Gastrocnemius medialis (tissue), 4 donors: Measurements from ENCODE around the gene DENND1A. TPM values are rescaled to one million over a fixed set of nuclear protein-coding genes. Genes with fewer than 3 reads are reported as not detected.

ENCODE experiments used
- ATAC-seq, 2 donors: fragments of 150-250 bp; one replicate each; pipeline ENCODE4 v1.9.1; 2016
- DNase-seq, 2 donors: peaks; one replicate each; pipeline ENCODE4 v3.0.0-alpha.2; 2019
- H3K27ac ChIP-seq, 4 donors: fragments of 200-600 bp; sonication (generic); 1 replicate in 1 of 4; 2 replicates in 3 of 4; pipeline ENCODE4 v1.5.1; 2016 to 2018; ENCODE audit warnings: mild to moderate bottlenecking in 2 of 4, moderate library complexity in 1 of 4
- H3K27me3 ChIP-seq, 3 donors: fragments of 200-600 bp; sonication (generic) in 2 of 3; 1 replicate in 1 of 3; 2 replicates in 2 of 3; pipeline versions ENCODE4 v1.5.1 to v1.6.0; 2016 to 2019; ENCODE audit warnings: mild to moderate bottlenecking in 1 of 3, moderate library complexity in 1 of 3
- H3K36me3 ChIP-seq, 2 donors: fragments of 200-600 bp; sonication (generic) in 1 of 2; one replicate each; pipeline ENCODE4 v1.5.1; 2017 to 2018
- H3K4me1 ChIP-seq, 2 donors: fragments of 200-600 bp; sonication (generic) in 1 of 2; one replicate each; pipeline ENCODE4 v1.5.1; 2016 to 2017; ENCODE audit warnings: mild to moderate bottlenecking in 2 of 2
- H3K4me3 ChIP-seq, 4 donors: fragments of 200-600 bp; sonication (generic) in 3 of 4; 1 replicate in 1 of 4; 2 replicates in 3 of 4; pipeline ENCODE4 v1.5.1; 2016 to 2019; ENCODE audit warnings: mild to moderate bottlenecking in 2 of 4
- H3K9me3 ChIP-seq, 3 donors: fragments of 200-600 bp; sonication (generic) in 2 of 3; 1 replicate in 1 of 3; 2 replicates in 2 of 3; pipeline ENCODE4 v1.5.1; 2016 to 2019
- CTCF ChIP-seq, 5 experiments: fragments of 450-650 bp in 3 of 5; fragments of 200-600 bp in 2 of 5; sonication (generic) in 2 of 5; IDR thresholded peaks in 4 of 5; conservative IDR thresholded peaks in 1 of 5; 1 replicate in 4 of 5; 2 replicates in 1 of 5; pipeline ENCODE4 v1.5.1; 2016 to 2019; ENCODE audit warnings: antibody characterized with exemption in 5 of 5, mild to moderate bottlenecking in 3 of 5, moderate library complexity in 3 of 5
- POLR2A ChIP-seq, 2 donors: fragments of 450-650 bp; IDR thresholded peaks; one replicate each; pipeline ENCODE4 v1.6.1; 2017; ENCODE audit warnings: antibody characterized with exemption in 2 of 2, mild to moderate bottlenecking in 2 of 2, moderate library complexity in 2 of 2
- in situ Hi-C, 4 donors: fragments of 200-750 bp; cut with MboI; loops; one replicate each; pipeline versions ENCODE4 v1.15.0 to v1.8.0; 2017; ENCODE audit warnings: low sequenced_read_pairs in 4 of 4
- intact Hi-C: fragments of 100-400 bp; cut with DNase I; formaldehyde crosslinking; loops from one replicate; pipeline ENCODE4 v1.15.1; 2023; ENCODE audit warnings: low total_unique reads
- total RNA-seq, 4 donors: library from RNA; depleted of rRNA; stranded (reverse); fragments of >200 nt; gene quantifications; one replicate each; pipeline versions ENCODE4 v1.1.0 to v1.2.3, GENCODE V29; 2016

Gene DENND1A
- total RNA-seq, 4 donors from 2014 or later: 14.1 to 24.6 (median 16.4) TPM

GRCh38 chr9:123876750-123877149 lies 53.2 kb downstream of the DENND1A start:
- ATAC-seq: no peak
- no peak for TF ChIP-seq POLR2A (IDR thresholded peaks at IDR 0.05)
- no peak for TF ChIP-seq CTCF (IDR thresholded peaks at IDR 0.05 in 4 of 5, conservative IDR thresholded peaks at IDR 0.05 in 1 of 5)
- Histone ChIP-seq H3K4me3 (no peak overlapping the region), H3K4me1 (peaks cover 6 to 8% of the 10 kb centered on the region in 2 donors), H3K36me3 (peaks cover 0 to 15% of the 10 kb centered on the region in 2 donors), H3K27me3 (no peaks in the 10 kb centered on the region), H3K27ac (no peak overlapping the region), H3K9me3 (no peaks in the 10 kb centered on the region)
- in situ Hi-C loops (no loop called here), intact Hi-C loops (loop anchor here (10.0 kb wide), 1 partner anchor 322 kb away; no protein-coding TSS in a partner anchor)
- DNase-seq: no peak

- Histone ChIP-seq H3K27ac (no peak overlapping the region), H3K4me1 (peaks cover 7 to 8% of the 10 kb centered on the region in 2 donors), H3K27me3 (no peaks in the 10 kb centered on the region), H3K9me3 (no peaks in the 10 kb centered on the region), H3K36me3 (peaks cover 0 to 13% of the 10 kb centered on the region in 2 donors), H3K4me3 (no peak overlapping the region)
- no peak for ATAC-seq
- in situ Hi-C loops: no loop called here
- intact Hi-C loops: loop anchor here (10.0 kb wide), 1 partner anchor 318 kb away; no protein-coding TSS in a partner anchor
- no peak for TF ChIP-seq CTCF (IDR thresholded peaks at IDR 0.05 in 4 of 5, conservative IDR thresholded peaks at IDR 0.05 in 1 of 5)
- TF ChIP-seq POLR2A (IDR thresholded peaks at IDR 0.05): no peak
- DNase-seq: no peak
These were observed 57.2 kb downstream of the DENND1A start for GRCh38 chr9:123872710-123873109.

- peak; percentile 93 for ATAC-seq
- intact Hi-C loops (loop anchor here (10.0 kb wide), 1 partner anchor 317 kb away; no protein-coding TSS in a partner anchor), in situ Hi-C loops (no loop called here)
- Histone ChIP-seq H3K9me3 (no peaks in the 10 kb centered on the region), H3K36me3 (peaks cover 0 to 6% of the 10 kb centered on the region in 2 donors), H3K4me1 (peaks cover 7 to 10% of the 10 kb centered on the region in 2 donors), H3K27me3 (no peaks in the 10 kb centered on the region), H3K27ac (no peak overlapping the region), H3K4me3 (no peak overlapping the region)
- TF ChIP-seq POLR2A (IDR thresholded peaks at IDR 0.05): no peak
- TF ChIP-seq CTCF (IDR thresholded peaks at IDR 0.05 in 4 of 5, conservative IDR thresholded peaks at IDR 0.05 in 1 of 5): peak in 1 of 5 experiments; percentile 25
- DNase-seq: peak; percentile 18 to 33
These were observed 58.1 kb downstream of the DENND1A start for GRCh38 chr9:123871781-123872180.

GRCh38 chr9:123868002-123868401 lies 61.9 kb downstream of the DENND1A start:
- DNase-seq (no peak), ATAC-seq (no peak)
- H3K36me3 ChIP-seq: no peaks in the 10 kb centered on the region
- in situ Hi-C loops: no loop called here
- TF ChIP-seq CTCF (IDR thresholded peaks at IDR 0.05 in 4 of 5, conservative IDR thresholded peaks at IDR 0.05 in 1 of 5) (no peak), POLR2A (IDR thresholded peaks at IDR 0.05) (no peak)
- H3K4me1 ChIP-seq: peaks cover 18 to 33% of the 10 kb centered on the region in 2 donors
- H3K4me3 ChIP-seq: no peak overlapping the region
- H3K9me3 ChIP-seq: no peaks in the 10 kb centered on the region
- H3K27ac ChIP-seq: no peak overlapping the region
- intact Hi-C loops: no loop called here
- no peaks in the 10 kb centered on the region for H3K27me3 ChIP-seq

DNA sequence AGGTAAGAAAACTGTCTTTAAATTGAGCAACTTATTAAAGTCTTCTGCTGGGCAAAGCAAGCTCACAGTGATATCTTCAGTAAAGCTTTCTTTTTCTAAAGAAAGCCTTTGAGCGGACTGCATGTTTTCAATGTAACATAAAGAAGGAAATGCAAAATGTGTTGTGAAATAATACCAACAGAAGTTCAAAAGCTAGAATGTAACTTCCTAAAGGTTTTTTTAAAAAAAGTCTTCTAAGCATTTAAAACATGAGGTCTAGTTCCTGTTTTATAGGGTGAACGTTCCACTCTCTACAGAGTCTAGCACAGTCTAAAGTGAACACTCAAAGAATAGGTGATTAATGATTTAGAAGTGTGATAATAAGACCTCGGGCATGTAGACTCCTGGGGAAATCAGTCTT lies 62.9 kb downstream of the DENND1A start:
- Histone ChIP-seq H3K4me3 (no peak overlapping the region), H3K27ac (no peak overlapping the region), H3K4me1 (peaks cover 19 to 35% of the 10 kb centered on the region in 2 donors), H3K9me3 (no peaks in the 10 kb centered on the region), H3K27me3 (no peaks in the 10 kb centered on the region), H3K36me3 (no peaks in the 10 kb centered on the region)
- no peak for ATAC-seq
- DNase-seq: no peak
- TF ChIP-seq POLR2A (IDR thresholded peaks at IDR 0.05) (no peak), CTCF (IDR thresholded peaks at IDR 0.05 in 4 of 5, conservative IDR thresholded peaks at IDR 0.05 in 1 of 5) (no peak)
- intact Hi-C loops (no loop called here), in situ Hi-C loops (no loop called here)
